Loucy (cell line): ENCODE measurements around the gene ZDHHC20.

ENCODE experiments used
- H2AFZ ChIP-seq: fragments of 200-600 bp; sonication (generic); 2 replicates; pipeline ENCODE4 v1.6.0; 2016; ENCODE audit warnings: antibody characterized with exemption, mild to moderate bottlenecking, low read length, moderate library complexity
- H3F3A ChIP-seq: fragments of 200-600 bp; 2 replicates; pipeline ENCODE4 v1.6.0; 2016; ENCODE audit warnings: antibody characterized with exemption, low read depth, mild to moderate bottlenecking
- H3K27me3 ChIP-seq: fragments of 200-600 bp; sonication (generic); 2 replicates; pipeline ENCODE4 v1.6.1; 2014; ENCODE audit warnings: low read length, mild to moderate bottlenecking; ENCODE audit not compliant: insufficient read depth, poor library complexity, severe bottlenecking
- H3K36me3 ChIP-seq: fragments of 200-600 bp; sonication (generic); 2 replicates; pipeline ENCODE4 v1.6.1; 2016; ENCODE audit warnings: low read length; ENCODE audit not compliant: insufficient read depth
- H3K4me1 ChIP-seq: fragments of 200-600 bp; sonication (generic); 2 replicates; pipeline ENCODE4 v1.5.1; 2014; ENCODE audit warnings: low read length, mild to moderate bottlenecking; ENCODE audit not compliant: insufficient read depth, poor library complexity, severe bottlenecking
- H3K4me2 ChIP-seq: fragments of 200-600 bp; sonication (generic); 2 replicates; pipeline ENCODE4 v1.6.0; 2014; ENCODE audit warnings: antibody characterized with exemption, low read length, low read depth, mild to moderate bottlenecking; ENCODE audit not compliant: poor library complexity, severe bottlenecking
- H3K4me3 ChIP-seq: fragments of 200-600 bp; sonication (generic); 2 replicates; pipeline ENCODE4 v1.5.1; 2014; ENCODE audit warnings: low read length, mild to moderate bottlenecking, mixed read lengths; ENCODE audit not compliant: poor library complexity, severe bottlenecking
- H3K79me2 ChIP-seq: fragments of 200-600 bp; sonication (generic); 2 replicates; pipeline ENCODE4 v1.6.1; 2014; ENCODE audit warnings: low read length; ENCODE audit not compliant: insufficient read depth
- H3K9ac ChIP-seq: fragments of 200-600 bp; sonication (generic); 2 replicates; pipeline ENCODE4 v1.6.0; 2014; ENCODE audit warnings: mild to moderate bottlenecking, low read depth, low read length, moderate library complexity; ENCODE audit not compliant: poor library complexity, severe bottlenecking
- H3K9me2 ChIP-seq: fragments of 200-600 bp; sonication (generic); replicated peaks from 2 replicates; pipeline ENCODE4 v1.6.1; 2016; ENCODE audit warnings: low read depth, low read length, mixed read lengths
- H3K9me3 ChIP-seq: fragments of 200-600 bp; sonication (generic); 2 replicates; pipeline ENCODE4 v1.6.1; 2014; ENCODE audit warnings: mild to moderate bottlenecking, antibody characterized with exemption, low read length, low read depth; ENCODE audit not compliant: insufficient read depth
- H4K20me1 ChIP-seq: fragments of 200-600 bp; sonication (generic); 2 replicates; pipeline ENCODE4 v1.6.0; 2014; ENCODE audit warnings: antibody characterized with exemption, low read length, mild to moderate bottlenecking; ENCODE audit not compliant: insufficient read depth, poor library complexity, severe bottlenecking
- CTCF ChIP-seq: fragments of 200-600 bp; sonication (generic); conservative IDR thresholded peaks from 2 replicates; pipeline ENCODE4 v1.5.1; 2014; ENCODE audit warnings: mild to moderate bottlenecking, antibody characterized with exemption, low read length
- EZH2phosphoT487 ChIP-seq: fragments of 200-600 bp; IDR thresholded peaks from 2 replicates; pipeline ENCODE4 v1.6.1; 2018; ENCODE audit warnings: antibody characterized with exemption, mild to moderate bottlenecking, moderate library complexity, borderline replicate concordance

Gene ZDHHC20

GRCh38 chr13:21402586-21403307 lies 56.4 kb downstream of the ZDHHC20 start:
- H3K9ac ChIP-seq = no peak overlapping the region
- H3K27me3 ChIP-seq = no peaks in the 10 kb centered on the region
- TF ChIP-seq CTCF = no peak
- no peak for TF ChIP-seq EZH2phosphoT487
- no peak overlapping the region for H3K4me3 ChIP-seq
- H3K4me1 ChIP-seq = peaks cover 54% of the 10 kb centered on the region
- no peak overlapping the region for H3K4me2 ChIP-seq
- H3K9me3 ChIP-seq = no peaks in the 10 kb centered on the region
- H3F3A ChIP-seq = peaks cover 15% of the 10 kb centered on the region
- H2AFZ ChIP-seq = no peak overlapping the region
- no peaks in the 10 kb centered on the region for H3K9me2 ChIP-seq
- peaks cover 18% of the 10 kb centered on the region for H4K20me1 ChIP-seq
- peaks cover 13% of the 10 kb centered on the region for H3K79me2 ChIP-seq
- peaks cover 33% of the 10 kb centered on the region for H3K36me3 ChIP-seq

GRCh38 chr13:21399741-21400140 lies 59.4 kb downstream of the ZDHHC20 start:
- Histone ChIP-seq H3K9me2 (no peaks in the 10 kb centered on the region), H3F3A (peaks cover 10% of the 10 kb centered on the region), H4K20me1 (peaks cover 11% of the 10 kb centered on the region), H3K27me3 (no peaks in the 10 kb centered on the region), H3K4me1 (peaks cover 67% of the 10 kb centered on the region), H3K79me2 (peaks cover 24% of the 10 kb centered on the region), H3K36me3 (peaks cover 27% of the 10 kb centered on the region), H2AFZ (no peak overlapping the region), H3K4me2 (peak overlapping the region; percentile 76), H3K9me3 (no peaks in the 10 kb centered on the region), H3K9ac (peak overlapping the region; percentile 48), H3K4me3 (peak overlapping the region; percentile 47)
- TF ChIP-seq EZH2phosphoT487 (0 out of 2 replicates have a peak, but pooled peaks have one; percentile 10), CTCF (no peak)

GRCh38 chr13:21395953-21396352 lies 63.1 kb downstream of the ZDHHC20 start:
- Histone ChIP-seq H3K4me2 (peak overlapping the region; percentile 69), H3K9me2 (no peaks in the 10 kb centered on the region)
- TF ChIP-seq CTCF (no peak), EZH2phosphoT487 (no peak)

More at GRCh38 chr13:21395953-21396352, 63.1 kb downstream of the ZDHHC20 start:
- no peak overlapping the region for H2AFZ ChIP-seq
- H3K9me3 ChIP-seq = no peaks in the 10 kb centered on the region
- peaks cover 10% of the 10 kb centered on the region for H3F3A ChIP-seq
- peaks cover 47% of the 10 kb centered on the region for H3K4me1 ChIP-seq
- peaks cover 11% of the 10 kb centered on the region; the same call in 1 of the 2 replicates for H3K36me3 ChIP-seq
- peak overlapping the region; percentile 21 for H3K9ac ChIP-seq
- no peaks in the 10 kb centered on the region for H3K27me3 ChIP-seq
- H3K79me2 ChIP-seq = peaks cover 19% of the 10 kb centered on the region
- H3K4me3 ChIP-seq = peak overlapping the region; percentile 60
- peaks cover 6% of the 10 kb centered on the region for H4K20me1 ChIP-seq
